PC-9 (cell line): Measurements from ENCODE around the gene YWHAG.
"Not testable (repeated sequence)": the region's sequence is repeated elsewhere in the genome, so short reads cannot be mapped to it uniquely, and the experiment has no call there.

Experiments
- CTCF ChIP-seq: fragments of 200-600 bp; sonication (generic); conservative IDR thresholded peaks from 2 replicates; pipeline ENCODE4 v1.6.1; 2017; ENCODE audit warnings: mixed run types, antibody characterized with exemption, mild to moderate bottlenecking, moderate library complexity
- EZH2 ChIP-seq: fragments of 200-600 bp; sonication (generic); IDR thresholded peaks from 2 replicates; pipeline ENCODE4 v1.8.0; 2017; ENCODE audit warnings: antibody characterized with exemption, low read depth

- not testable (repeated sequence) for TF ChIP-seq CTCF, EZH2
These were observed 29.0 kb upstream of the YWHAG start for GRCh38 chr7:76387789-76388188.
